GM21515 (cell line): ENCODE data around the gene PTPRG.

ENCODE experiments used
- ATAC-seq: cut with Tn5 transposase; IDR thresholded peaks from one replicate; pipeline ENCODE4 v1.9.1; 2021; ENCODE audit not compliant: unreplicated experiment

Gene PTPRG

GRCh38 chr3:62246094-62246493, 684.7 kb downstream of the PTPRG start:
- no peak for ATAC-seq

GRCh38 chr3:62246985-62247384, 685.6 kb downstream of the PTPRG start:
- ATAC-seq = no peak

GRCh38 chr3:62248734-62249483, 687.5 kb downstream of the PTPRG start:
- no peak for ATAC-seq

GRCh38 chr3:62249484-62249776, 688.1 kb downstream of the PTPRG start:
- no peak for ATAC-seq

- ATAC-seq = no peak
Observed at GRCh38 chr3:62249855-62250543, 688.6 kb downstream of the PTPRG start.

- no peak for ATAC-seq
Observed at GRCh38 chr3:62252438-62253157, 691.2 kb downstream of the PTPRG start.

- no peak for ATAC-seq
Observed at GRCh38 chr3:62253971-62254370, 692.6 kb downstream of the PTPRG start.

GRCh38 chr3:62255758-62256157, 694.4 kb downstream of the PTPRG start:
- ATAC-seq = no peak

GRCh38 chr3:62259924-62260323, 698.6 kb downstream of the PTPRG start:
- ATAC-seq = no peak

GRCh38 chr3:62260655-62261054, 699.3 kb downstream of the PTPRG start:
- no peak for ATAC-seq

GRCh38 chr3:62261121-62261520, 699.8 kb downstream of the PTPRG start:
- ATAC-seq = no peak

GRCh38 chr3:62261736-62262135, 700.4 kb downstream of the PTPRG start:
- no peak for ATAC-seq

GRCh38 chr3:62265528-62265927, 704.2 kb downstream of the PTPRG start:
- no peak for ATAC-seq

GRCh38 chr3:62266668-62267283, 705.4 kb downstream of the PTPRG start:
- ATAC-seq = no peak

- no peak for ATAC-seq
Observed at GRCh38 chr3:62276658-62277180, 715.3 kb downstream of the PTPRG start.

GRCh38 chr3:62277450-62277849, 716.1 kb downstream of the PTPRG start:
- ATAC-seq = no peak

- ATAC-seq = no peak
Observed at GRCh38 chr3:62277986-62278385, 716.6 kb downstream of the PTPRG start.

GRCh38 chr3:62281726-62282125, 720.4 kb downstream of the PTPRG start:
- ATAC-seq = no peak

- no peak for ATAC-seq
Observed at GRCh38 chr3:62284442-62284841, 723.1 kb downstream of the PTPRG start.

GRCh38 chr3:62287392-62287927, 726.1 kb downstream of the PTPRG start:
- ATAC-seq = no peak

- no peak for ATAC-seq
Observed at GRCh38 chr3:62289922-62290321, 728.6 kb downstream of the PTPRG start.
